AG04450 (cell line): Measurements from ENCODE around the gene DCUN1D3. TPM values are rescaled to one million over a fixed set of nuclear protein-coding genes. Genes with fewer than 3 reads are reported as not detected.

Experiments
- CTCF ChIA-PET: fragments of 300-600, 350-600 bp; formaldehyde crosslinking; extraction: SDS; loops from one replicate; lab custom pipeline; 2022; ENCODE audit warnings: antibody characterized with exemption, inconsistent platforms; lab: Charles Lee
- POLR2A ChIA-PET: fragments of 350-600 bp; formaldehyde crosslinking; extraction: SDS; loops from one replicate; lab custom pipeline; 2021; ENCODE audit warnings: antibody characterized with exemption, inconsistent platforms; lab: Yijun Ruan, JAX
- DNase-seq: peaks from one replicate; pipeline ENCODE4 v3.0.0-alpha.2; 2011; ENCODE audit warnings: low read depth, low spot score
- H3K27ac ChIP-seq: one replicate; pipeline ENCODE4 v1.5.1; 2012; ENCODE audit warnings: low read depth, low read length, control low read depth
- H3K27me3 ChIP-seq: one replicate; pipeline ENCODE4 v1.6.0; 2012; ENCODE audit warnings: low read length; ENCODE audit not compliant: control insufficient read depth, insufficient read depth
- H3K4me3 ChIP-seq: 2 replicates; pipeline ENCODE4 v1.5.1; 2011; ENCODE audit warnings: mild to moderate bottlenecking, low read depth, low read length, control low read depth
- H3K9me3 ChIP-seq: 2 replicates; pipeline ENCODE4 v1.5.1; 2012; ENCODE audit warnings: low read length; ENCODE audit not compliant: control insufficient read depth, insufficient read depth
- polyA plus RNA-seq: library from polyadenylated mRNA; depleted of rRNA; stranded (reverse); fragments of >200 nt; gene quantifications from 2 replicates; pipeline ENCODE4 v1.2.3, GENCODE V29; 2011
- TF ChIP-seq, protein P1 (sequence below): IDR thresholded peaks from 2 replicates; pipeline ENCODE4 v1.5.1; 2011; ENCODE audit warnings: low read depth, low read length, control low read depth, inconsistent platforms

The DCUN1D3 gene
- polyA plus RNA-seq, 1 experiment: 11.3 TPM

DNA sequence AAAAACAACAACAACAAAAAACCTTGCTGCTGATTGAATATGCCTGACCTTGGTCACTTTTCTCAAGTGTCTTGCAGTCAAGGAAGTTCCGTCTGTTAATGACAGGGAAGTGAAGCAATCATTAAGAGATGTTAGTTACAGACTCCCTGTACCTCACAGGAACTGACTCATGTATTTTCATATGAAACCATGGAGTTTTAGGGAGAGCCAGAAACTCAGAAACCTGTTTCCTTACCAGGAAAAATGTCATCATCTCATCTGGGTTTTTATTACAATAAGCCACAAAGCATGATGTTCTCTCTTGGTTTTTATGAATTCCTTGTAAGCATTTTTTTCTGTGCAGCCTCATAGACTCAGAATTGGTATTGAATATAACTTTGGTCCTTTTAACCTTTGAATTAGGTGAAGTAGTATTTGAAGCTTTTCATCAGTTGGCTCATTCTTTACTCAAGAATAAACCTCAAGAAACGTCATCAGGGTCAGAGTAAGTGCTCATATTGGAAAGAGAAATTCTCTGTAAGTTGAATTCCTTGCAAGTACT is 10.7 kb upstream of the DCUN1D3 start:
- H3K27ac ChIP-seq: peak overlapping the region; percentile 90
- no peak overlapping the region for H3K4me3 ChIP-seq
- H3K9me3 ChIP-seq: no peaks in the 10 kb centered on the region
- CTCF ChIA-PET: interaction anchor here (0.7 to 0.8 kb wide), 2 partner anchors 91 to 111 kb away, joined by 3 read pairs; no protein-coding TSS in a partner anchor
- DNase-seq: no peak
- TF ChIP-seq, protein P1, sequence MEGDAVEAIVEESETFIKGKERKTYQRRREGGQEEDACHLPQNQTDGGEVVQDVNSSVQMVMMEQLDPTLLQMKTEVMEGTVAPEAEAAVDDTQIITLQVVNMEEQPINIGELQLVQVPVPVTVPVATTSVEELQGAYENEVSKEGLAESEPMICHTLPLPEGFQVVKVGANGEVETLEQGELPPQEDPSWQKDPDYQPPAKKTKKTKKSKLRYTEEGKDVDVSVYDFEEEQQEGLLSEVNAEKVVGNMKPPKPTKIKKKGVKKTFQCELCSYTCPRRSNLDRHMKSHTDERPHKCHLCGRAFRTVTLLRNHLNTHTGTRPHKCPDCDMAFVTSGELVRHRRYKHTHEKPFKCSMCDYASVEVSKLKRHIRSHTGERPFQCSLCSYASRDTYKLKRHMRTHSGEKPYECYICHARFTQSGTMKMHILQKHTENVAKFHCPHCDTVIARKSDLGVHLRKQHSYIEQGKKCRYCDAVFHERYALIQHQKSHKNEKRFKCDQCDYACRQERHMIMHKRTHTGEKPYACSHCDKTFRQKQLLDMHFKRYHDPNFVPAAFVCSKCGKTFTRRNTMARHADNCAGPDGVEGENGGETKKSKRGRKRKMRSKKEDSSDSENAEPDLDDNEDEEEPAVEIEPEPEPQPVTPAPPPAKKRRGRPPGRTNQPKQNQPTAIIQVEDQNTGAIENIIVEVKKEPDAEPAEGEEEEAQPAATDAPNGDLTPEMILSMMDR: no peak
- POLR2A ChIA-PET: interaction anchor here (0.8 kb wide), 1 partner anchor 10 kb away, joined by 4 read pairs; the partner anchor contains the start of gene LYRM1
- H3K27me3 ChIP-seq: no peaks in the 10 kb centered on the region

DNA sequence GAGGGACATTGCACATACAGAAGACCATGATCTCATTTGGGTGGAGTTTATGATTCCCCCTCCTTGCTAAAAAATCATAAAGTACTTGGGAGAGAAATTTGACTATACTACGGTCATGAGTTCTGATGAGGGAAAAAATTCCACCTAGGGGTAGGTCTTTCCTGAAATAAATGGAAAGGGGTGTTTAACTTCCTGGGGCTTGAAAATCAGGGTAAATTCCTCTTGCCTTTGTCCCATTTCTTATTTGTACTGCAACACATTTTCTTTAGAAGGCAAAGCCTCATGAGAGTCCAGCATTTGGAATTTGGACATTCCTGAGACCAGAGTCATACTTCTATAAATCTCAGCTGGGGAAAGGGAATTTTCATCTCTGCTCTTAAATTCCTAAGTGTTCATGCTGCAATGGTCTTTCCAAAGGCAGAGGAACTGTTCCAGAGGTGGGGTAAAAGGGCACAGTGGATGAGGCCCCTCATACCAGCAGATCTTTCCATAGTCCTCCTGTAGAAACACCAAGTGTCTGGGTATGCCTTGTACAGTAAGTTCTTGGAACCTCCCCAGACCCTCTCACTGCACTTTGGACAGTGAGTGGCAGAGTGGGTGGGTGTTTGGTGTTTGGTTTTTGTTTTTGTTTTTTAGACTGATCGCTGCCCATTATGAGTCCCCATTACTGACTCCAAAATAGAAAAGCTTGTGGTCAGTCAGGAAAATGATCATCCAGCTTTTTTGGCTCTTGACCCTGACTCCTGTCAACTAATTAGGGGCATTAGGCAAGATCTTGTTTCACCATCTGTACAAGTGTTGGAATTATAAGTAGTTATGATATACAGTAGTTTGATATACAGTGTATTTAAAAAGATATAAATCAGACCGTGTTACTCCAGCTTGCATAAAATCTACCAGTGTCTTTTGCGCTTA is 6.4 kb upstream of the DCUN1D3 start:
- no peaks in the 10 kb centered on the region for H3K9me3 ChIP-seq
- ChIA-PET POLR2A (no interaction called here), CTCF (interaction anchor here (0.5 to 1.1 kb wide), 2 partner anchors 56 to 393 kb away, joined by 4 to 5 read pairs; no protein-coding TSS in a partner anchor)
- TF ChIP-seq, protein P1: no peak
- H3K27me3 ChIP-seq: no peaks in the 10 kb centered on the region
- no peak overlapping the region for H3K4me3 ChIP-seq
- peak overlapping the region; percentile 96 for H3K27ac ChIP-seq
- peak; percentile 68 for DNase-seq

DNA sequence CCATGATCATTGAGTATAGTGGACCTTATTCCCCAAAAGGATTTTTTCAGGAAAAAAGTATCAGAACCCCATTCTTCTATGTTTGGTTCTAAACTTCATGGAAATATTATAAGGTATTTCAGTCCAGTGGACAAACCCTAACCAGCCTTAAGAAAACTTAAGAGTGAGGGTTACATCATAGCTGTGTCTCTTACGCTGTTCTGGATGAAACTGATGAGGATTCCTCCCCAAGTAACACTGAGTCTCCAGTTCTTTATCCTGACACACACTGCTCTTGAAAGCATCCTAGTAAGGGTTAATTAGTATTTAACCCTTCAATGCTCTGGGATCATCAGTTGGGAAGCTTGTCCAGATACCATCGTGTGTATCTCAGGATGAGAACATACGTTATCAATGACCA is 5.4 kb upstream of the DCUN1D3 start:
- Histone ChIP-seq H3K4me3 (no peak overlapping the region), H3K27me3 (no peaks in the 10 kb centered on the region), H3K27ac (peak overlapping the region; percentile 96), H3K9me3 (no peaks in the 10 kb centered on the region)
- CTCF ChIA-PET: interaction anchor here (0.5 kb wide), 1 partner anchor 1349 kb away, joined by 5 read pairs; no protein-coding TSS in a partner anchor
- no peak for DNase-seq
- POLR2A ChIA-PET: no interaction called here
- TF ChIP-seq, protein P1: no peak

DNA sequence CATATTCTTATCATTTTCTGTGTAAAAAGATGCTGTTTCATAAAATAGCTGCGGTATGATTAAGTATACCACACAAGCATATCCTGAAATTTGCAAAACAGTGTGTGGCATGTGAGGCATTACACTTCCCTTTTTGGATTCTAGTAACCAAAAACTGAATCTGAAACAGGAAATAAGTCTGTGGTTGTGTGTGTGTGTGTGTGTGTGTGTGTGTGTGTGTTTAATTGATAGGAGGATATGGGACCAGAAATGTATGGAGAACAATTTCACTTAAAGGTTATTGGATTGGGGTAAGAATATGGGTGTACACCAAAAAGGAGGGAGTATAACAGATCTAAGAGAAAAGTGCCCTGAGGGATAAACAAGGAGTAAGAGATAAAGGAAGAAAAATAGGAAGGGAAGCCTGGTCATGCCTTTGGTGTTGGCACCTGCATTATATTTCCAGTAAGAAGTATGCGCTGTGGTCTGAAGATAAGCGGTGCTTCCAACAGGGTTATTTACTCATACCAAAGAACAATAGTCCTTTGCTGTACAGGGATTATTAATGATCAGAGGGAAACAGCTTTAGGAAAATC is 4.4 kb upstream of the DCUN1D3 start:
- no peak for DNase-seq
- Histone ChIP-seq H3K27me3 (no peaks in the 10 kb centered on the region), H3K4me3 (no peak overlapping the region), H3K9me3 (no peaks in the 10 kb centered on the region), H3K27ac (no peak overlapping the region)
- POLR2A ChIA-PET: no interaction called here
- TF ChIP-seq, protein P1: no peak
- CTCF ChIA-PET: no interaction called here
